PC-9 (cell line): ENCODE results near the gene OGDH. TPM values are rescaled to one million over a fixed set of nuclear protein-coding genes. Genes with fewer than 3 reads are reported as not detected.

ENCODE experiments used
- BruUV-seq: library from RNA; stranded (reverse); fragments of 400-500 nt; replicated peaks from 2 replicates; lab custom pipeline; 2021; lab: Mats Ljungman, UMichigan
- CTCF ChIA-PET: fragments of 300-600 bp; sonication (Branson Sonifier 250); formaldehyde crosslinking; loops from one replicate; lab custom pipeline; 2022; ENCODE audit warnings: antibody characterized with exemption; lab: Charles Lee
- POLR2A ChIA-PET: fragments of 300-600 bp; sonication (Branson Sonifier 250); formaldehyde crosslinking; loops from one replicate; lab custom pipeline; 2022; ENCODE audit warnings: antibody characterized with exemption; ENCODE audit not compliant: unreplicated experiment; lab: Charles Lee
- DNase-seq, 2 experiments: peaks; one replicate each; pipeline versions ENCODE4 v3.0.0 to v3.0.0-alpha.2; 2015 to 2022; ENCODE audit warnings: mixed read lengths in 1 of 2
- H2AFZ ChIP-seq: fragments of 200-600 bp; sonication (generic); 2 replicates; pipeline ENCODE4 v1.8.1; 2017; ENCODE audit warnings: antibody characterized with exemption
- H3F3A ChIP-seq: fragments of 200-600 bp; sonication (generic); 2 replicates; pipeline ENCODE4 v1.8.1; 2017; ENCODE audit warnings: antibody characterized with exemption, mild to moderate bottlenecking, low read depth; ENCODE audit not compliant: insufficient read depth
- H3K27ac ChIP-seq: fragments of 200-600 bp; sonication (generic); 2 replicates; pipeline ENCODE4 v1.6.1; 2016; ENCODE audit warnings: mixed run types
- H3K27me3 ChIP-seq: fragments of 200-600 bp; sonication (generic); 2 replicates; pipeline ENCODE4 v1.6.1; 2016; ENCODE audit warnings: low read depth, mixed run types; ENCODE audit not compliant: insufficient read depth
- H3K36me3 ChIP-seq: fragments of 200-600 bp; sonication (generic); 2 replicates; pipeline ENCODE4 v1.6.1; 2016; ENCODE audit warnings: low read depth, mixed run types
- H3K4me1 ChIP-seq: fragments of 200-600 bp; sonication (generic); replicated peaks from 2 replicates; pipeline ENCODE4 v1.6.1; 2016; ENCODE audit warnings: mixed run types; ENCODE audit not compliant: insufficient read depth
- H3K4me2 ChIP-seq: fragments of 200-600 bp; sonication (generic); 2 replicates; pipeline ENCODE4 v1.6.1; 2017; ENCODE audit warnings: mixed run types
- H3K4me3 ChIP-seq: fragments of 200-600 bp; sonication (generic); 2 replicates; pipeline ENCODE4 v1.6.1; 2016; ENCODE audit warnings: mixed run types
- H3K79me2 ChIP-seq: fragments of 200-600 bp; sonication (generic); 2 replicates; pipeline ENCODE4 v1.6.1; 2017; ENCODE audit warnings: low read depth, mixed run types
- H3K9me2 ChIP-seq: fragments of 200-600 bp; sonication (generic); 2 replicates; pipeline ENCODE4 v1.8.1; 2017; ENCODE audit warnings: mild to moderate bottlenecking; ENCODE audit not compliant: insufficient read depth
- H3K9me3 ChIP-seq: fragments of 200-600 bp; sonication (generic); 2 replicates; pipeline ENCODE4 v1.8.1; 2016; ENCODE audit warnings: low read depth; ENCODE audit not compliant: insufficient read depth
- H4K20me1 ChIP-seq: fragments of 200-600 bp; sonication (generic); 2 replicates; pipeline ENCODE4 v1.8.1; 2017; ENCODE audit not compliant: insufficient read depth
- EZH2 ChIP-seq: fragments of 200-600 bp; sonication (generic); IDR thresholded peaks from 2 replicates; pipeline ENCODE4 v1.8.0; 2017; ENCODE audit warnings: antibody characterized with exemption, low read depth
- intact Hi-C: fragments of 100-400 bp; cut with micrococcal nuclease; formaldehyde crosslinking; loops from one replicate; pipeline ENCODE4 v1.10.0; 2022; ENCODE audit not compliant: unreplicated experiment
- total RNA-seq: library from RNA; stranded (reverse); gene quantifications from 2 replicates; pipeline ENCODE4 v1.2.3, GENCODE V29; 2021
- TF ChIP-seq, protein P1 (sequence below): fragments of 200-600 bp; sonication (generic); conservative IDR thresholded peaks from 2 replicates; pipeline ENCODE4 v1.6.1; 2017; ENCODE audit warnings: mixed run types, antibody characterized with exemption, mild to moderate bottlenecking, moderate library complexity

Gene OGDH
- total RNA-seq, 1 experiment from 2014 or later, result 135 TPM

DNA sequence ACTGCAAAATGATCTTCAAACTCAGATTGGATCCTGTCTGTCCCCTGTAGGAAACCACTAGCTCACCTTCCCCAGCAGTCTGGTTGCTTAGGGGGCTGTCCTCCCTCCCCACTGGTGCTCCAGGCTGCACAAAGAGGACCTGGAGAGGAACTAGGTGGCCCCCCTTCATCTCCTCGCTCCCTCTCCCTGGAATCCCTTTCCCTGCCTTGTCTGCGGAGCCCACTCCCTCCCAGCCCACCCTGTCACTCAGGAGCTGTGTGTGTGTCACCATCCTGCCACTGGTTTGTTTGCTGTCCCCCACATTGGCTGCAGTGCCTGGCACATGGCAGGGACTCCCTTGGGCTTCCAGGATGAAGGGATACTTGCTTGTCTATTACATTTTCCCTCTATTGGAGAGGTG, 106.7 kb downstream of the OGDH start:
- no peak overlapping the region for H3K27ac ChIP-seq
- BruUV-seq, result no TSS peak
- no peaks in the 10 kb centered on the region for H4K20me1 ChIP-seq
- H3K27me3 ChIP-seq, result no peaks in the 10 kb centered on the region
- no peaks in the 10 kb centered on the region for H3K9me2 ChIP-seq
- ChIA-PET CTCF (no interaction called here), POLR2A (interaction anchor here (0.6 kb wide), 1 partner anchor 178 kb away, joined by 8 read pairs; no protein-coding TSS in a partner anchor)
- peaks cover 59% of the 10 kb centered on the region for H3K4me1 ChIP-seq
- H3F3A ChIP-seq, result peaks cover 57% of the 10 kb centered on the region; the same call in 1 of the 2 replicates
- TF ChIP-seq, protein P1, sequence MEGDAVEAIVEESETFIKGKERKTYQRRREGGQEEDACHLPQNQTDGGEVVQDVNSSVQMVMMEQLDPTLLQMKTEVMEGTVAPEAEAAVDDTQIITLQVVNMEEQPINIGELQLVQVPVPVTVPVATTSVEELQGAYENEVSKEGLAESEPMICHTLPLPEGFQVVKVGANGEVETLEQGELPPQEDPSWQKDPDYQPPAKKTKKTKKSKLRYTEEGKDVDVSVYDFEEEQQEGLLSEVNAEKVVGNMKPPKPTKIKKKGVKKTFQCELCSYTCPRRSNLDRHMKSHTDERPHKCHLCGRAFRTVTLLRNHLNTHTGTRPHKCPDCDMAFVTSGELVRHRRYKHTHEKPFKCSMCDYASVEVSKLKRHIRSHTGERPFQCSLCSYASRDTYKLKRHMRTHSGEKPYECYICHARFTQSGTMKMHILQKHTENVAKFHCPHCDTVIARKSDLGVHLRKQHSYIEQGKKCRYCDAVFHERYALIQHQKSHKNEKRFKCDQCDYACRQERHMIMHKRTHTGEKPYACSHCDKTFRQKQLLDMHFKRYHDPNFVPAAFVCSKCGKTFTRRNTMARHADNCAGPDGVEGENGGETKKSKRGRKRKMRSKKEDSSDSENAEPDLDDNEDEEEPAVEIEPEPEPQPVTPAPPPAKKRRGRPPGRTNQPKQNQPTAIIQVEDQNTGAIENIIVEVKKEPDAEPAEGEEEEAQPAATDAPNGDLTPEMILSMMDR, result no peak
- TF ChIP-seq EZH2, result no peak
- no peaks in the 10 kb centered on the region for H3K79me2 ChIP-seq
- peak overlapping the region; percentile 40; the same call in 1 of the 2 replicates for H3K4me2 ChIP-seq
- intact Hi-C loops, result loop anchor here (2.0 kb wide), 4 partner anchors 22 to 136 kb away; partner anchors contain the start of genes H2AZ2 and PPIA
- H2AFZ ChIP-seq, result no peak overlapping the region
- H3K4me3 ChIP-seq, result no peak overlapping the region
- no peaks in the 10 kb centered on the region for H3K36me3 ChIP-seq
- no peak for DNase-seq
- no peaks in the 10 kb centered on the region for H3K9me3 ChIP-seq

DNA sequence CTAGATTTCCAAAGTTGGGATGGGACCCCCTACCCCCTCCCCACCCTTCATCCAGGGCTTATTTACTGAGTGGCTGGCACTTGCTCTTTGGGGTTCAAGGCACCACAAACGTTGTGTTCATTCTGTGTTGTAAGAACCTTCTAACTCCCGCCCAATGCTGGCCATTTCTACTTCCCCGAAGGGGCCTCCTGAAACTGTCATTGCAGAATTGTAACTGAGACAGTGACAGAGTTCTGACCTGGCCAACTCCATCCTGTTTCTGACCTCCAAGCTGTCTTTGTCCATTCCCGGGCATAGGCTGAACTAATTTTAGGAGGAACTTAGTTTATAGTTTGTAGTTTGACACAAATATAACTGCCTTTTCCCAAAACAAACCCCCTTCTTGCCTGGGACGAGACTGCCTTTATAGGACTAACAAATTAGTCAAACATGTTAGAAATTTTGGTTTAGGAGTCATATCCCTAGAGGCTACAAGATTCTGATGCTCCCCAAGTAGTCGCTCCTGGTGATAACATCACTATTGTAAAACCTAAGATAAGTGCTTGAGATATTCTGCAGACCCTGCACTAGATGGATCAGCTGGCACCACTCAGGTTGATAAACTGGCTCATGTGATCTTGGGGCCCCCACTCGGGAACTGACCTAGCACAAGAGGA, 107.4 kb downstream of the OGDH start:
- ChIA-PET CTCF (no interaction called here), POLR2A (interaction anchor here (0.6 kb wide), 1 partner anchor 179 kb away, joined by 8 read pairs; no protein-coding TSS in a partner anchor)

DNA sequence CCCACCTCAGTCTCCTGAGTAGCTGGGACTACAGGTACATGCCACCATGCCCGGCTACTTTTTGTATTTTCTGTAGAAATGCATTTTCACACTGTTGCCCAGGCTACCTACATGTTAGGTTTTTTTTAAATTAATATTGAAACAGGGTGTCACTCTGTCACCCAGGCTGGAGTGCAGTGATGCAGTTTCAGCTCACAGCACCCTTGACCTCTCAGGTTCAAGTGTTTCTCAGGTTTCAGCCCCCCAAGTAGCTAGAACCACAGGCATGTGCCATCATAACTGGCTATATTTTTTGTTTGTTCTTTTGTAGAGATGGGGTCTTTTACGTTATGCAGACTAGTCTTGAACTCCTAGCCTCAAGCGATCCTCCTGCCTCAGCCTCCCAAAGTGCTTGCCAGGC, 109.8 kb downstream of the OGDH start:
- TF ChIP-seq, protein P1, result no peak
- TF ChIP-seq EZH2, result no peak

More for the DNA sequence above, 107.4 kb downstream of the OGDH start:
- Histone ChIP-seq H4K20me1 (no peaks in the 10 kb centered on the region), H2AFZ (no peak overlapping the region), H3K27ac (no peak overlapping the region), H3K4me3 (no peak overlapping the region), H3K27me3 (no peaks in the 10 kb centered on the region), H3K79me2 (no peaks in the 10 kb centered on the region), H3K4me1 (peaks cover 59% of the 10 kb centered on the region), H3K9me3 (no peaks in the 10 kb centered on the region), H3K36me3 (no peaks in the 10 kb centered on the region), H3K9me2 (no peaks in the 10 kb centered on the region), H3K4me2 (no peak overlapping the region), H3F3A (peaks cover 57% of the 10 kb centered on the region; the same call in 1 of the 2 replicates)
- BruUV-seq, result TSS peak; percentile 3
- TF ChIP-seq EZH2, result no peak
- TF ChIP-seq, protein P1, result no peak
- intact Hi-C loops, result loop anchor here (2.0 kb wide), 4 partner anchors 21 to 135 kb away; partner anchors contain the start of genes H2AZ2 and PPIA
- DNase-seq, result no peak

More for the DNA sequence above, 109.8 kb downstream of the OGDH start:
- no peaks in the 10 kb centered on the region for H3K36me3 ChIP-seq
- H3K9me3 ChIP-seq, result peaks cover 10% of the 10 kb centered on the region
- intact Hi-C loops, result no loop called here
- H2AFZ ChIP-seq, result no peak overlapping the region
- no peak for DNase-seq
- no peak overlapping the region for H3K4me2 ChIP-seq
- peak overlapping the region; percentile 28 for H3K27ac ChIP-seq
- peaks cover 45% of the 10 kb centered on the region for H3K4me1 ChIP-seq
- ChIA-PET POLR2A (no interaction called here), CTCF (no interaction called here)
- no peaks in the 10 kb centered on the region for H4K20me1 ChIP-seq
- no peak overlapping the region for H3K4me3 ChIP-seq
- BruUV-seq, result no TSS peak
- H3K9me2 ChIP-seq, result no peaks in the 10 kb centered on the region
- H3F3A ChIP-seq, result peaks cover 50% of the 10 kb centered on the region; the same call in 1 of the 2 replicates
- H3K79me2 ChIP-seq, result no peaks in the 10 kb centered on the region
- H3K27me3 ChIP-seq, result no peaks in the 10 kb centered on the region
